RKO (cell line): ENCODE results near the gene ST14.
A peak's percentile ranks its signal among the peaks of the same experiment; 100 is the strongest.
"Not testable (repeated sequence)": the region's sequence is repeated elsewhere in the genome, so short reads cannot be mapped to it uniquely, and the experiment has no call there.

Experiments
- DNase-seq: peaks from one replicate; pipeline ENCODE4 v3.0.0-alpha.2; 2016; ENCODE audit warnings: low spot score

The ST14 gene

GRCh38 chr11:130164221-130164570, 4.6 kb downstream of the ST14 start:
- no peak for DNase-seq

GRCh38 chr11:130165601-130166456, 6.2 kb downstream of the ST14 start:
- DNase-seq: no peak

- DNase-seq: peak; percentile 94
Measured at GRCh38 chr11:130166457-130166784, 6.8 kb downstream of the ST14 start.

DNA sequence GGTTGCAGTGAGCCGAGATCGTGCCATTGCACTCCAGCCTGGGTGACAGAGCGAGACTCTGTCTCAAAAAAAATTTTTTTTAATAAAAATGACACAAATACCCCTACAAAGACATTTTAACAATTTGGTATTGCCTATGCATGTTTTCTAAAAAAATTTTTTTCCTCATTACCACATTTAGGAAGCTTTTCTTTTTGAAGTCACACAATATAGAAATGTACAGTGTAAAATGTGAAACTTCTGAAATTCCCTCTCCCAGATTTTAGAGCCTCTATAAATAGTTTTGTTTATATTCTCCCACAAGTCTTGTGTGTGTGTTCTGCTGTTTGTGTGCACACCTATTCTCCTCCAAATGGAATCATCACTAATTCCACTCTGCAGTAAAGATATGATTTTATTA, 7.6 kb downstream of the ST14 start:
- DNase-seq: no peak

DNA sequence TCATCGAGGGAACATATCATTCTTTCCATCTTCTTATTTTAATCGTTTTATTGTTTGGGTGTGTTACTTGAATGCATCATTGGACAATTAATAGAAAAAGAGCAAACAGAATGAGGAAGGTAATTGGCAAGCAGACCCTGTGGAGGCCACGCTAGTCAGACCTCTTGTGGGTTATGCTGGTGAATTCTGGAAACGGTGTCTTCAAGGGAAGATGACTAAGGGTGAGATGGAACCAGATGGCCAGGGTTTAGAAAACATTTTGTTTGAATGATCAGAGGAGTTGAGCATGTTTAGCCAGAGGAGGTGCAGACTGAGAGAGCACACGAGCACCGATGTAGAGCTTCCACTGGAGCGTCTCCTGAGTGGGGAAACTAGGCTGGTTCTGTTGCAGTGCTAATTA, 8.5 kb downstream of the ST14 start:
- DNase-seq: peak; percentile 16

DNA sequence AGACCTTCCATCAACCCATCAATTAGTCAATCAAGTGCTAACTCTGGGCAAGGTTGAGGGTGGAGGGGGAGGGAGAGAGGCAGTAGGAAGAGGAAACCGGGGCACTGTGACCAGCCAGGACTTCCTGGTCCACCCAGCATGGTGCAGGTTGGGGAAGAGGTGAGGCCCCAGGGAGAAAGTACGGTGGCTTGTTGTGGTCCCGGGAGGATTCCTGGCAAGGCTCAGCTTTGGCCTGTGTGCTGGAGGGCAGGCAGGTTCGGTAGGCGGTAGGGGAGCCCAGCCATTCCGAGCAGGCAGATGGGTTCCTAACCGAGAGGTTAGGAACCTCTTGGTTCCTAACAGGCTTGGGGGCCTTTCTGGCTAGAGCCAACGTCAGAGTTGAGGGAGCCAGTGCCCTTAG, 10.8 kb downstream of the ST14 start:
- DNase-seq: no peak

DNA sequence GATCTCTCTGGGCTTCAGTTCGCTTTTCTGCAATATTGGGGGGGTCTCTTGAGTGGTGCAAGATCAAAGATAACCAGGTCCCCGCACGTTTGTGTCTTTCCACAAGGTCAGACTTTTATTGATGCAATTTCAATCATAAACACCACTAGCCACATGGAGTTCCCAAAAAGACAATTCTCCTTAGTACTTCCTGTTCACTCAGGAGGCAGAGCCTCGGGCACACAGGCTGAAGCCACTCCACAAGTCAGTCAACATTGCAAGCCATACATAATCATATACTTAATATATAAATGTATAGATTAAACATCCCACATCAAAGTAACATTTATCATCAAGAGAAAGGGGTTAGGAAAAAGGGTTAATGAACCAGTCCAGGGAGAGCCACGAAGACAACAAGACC, 12.0 kb downstream of the ST14 start:
- no peak for DNase-seq

DNA sequence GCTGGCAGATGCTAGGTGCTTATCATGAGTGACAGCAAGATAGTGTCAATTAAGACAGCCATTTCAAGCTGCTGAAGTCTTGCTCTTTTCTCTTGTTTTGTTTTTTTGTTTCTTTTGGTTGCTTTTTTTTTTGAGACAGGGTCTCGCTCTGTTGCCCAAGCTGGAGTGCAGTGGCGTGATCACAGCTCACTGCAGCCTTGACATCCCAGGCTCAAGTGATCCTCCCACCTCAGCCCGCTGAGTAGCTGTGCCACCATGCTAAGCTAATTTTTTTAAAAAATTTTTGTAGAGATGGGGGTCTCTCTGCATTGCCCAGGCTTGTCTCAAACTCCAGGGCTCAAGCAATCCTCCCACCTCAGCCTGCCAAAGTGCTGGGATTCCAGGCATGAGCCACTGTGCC, 12.4 kb downstream of the ST14 start:
- not testable (repeated sequence) for DNase-seq

DNA sequence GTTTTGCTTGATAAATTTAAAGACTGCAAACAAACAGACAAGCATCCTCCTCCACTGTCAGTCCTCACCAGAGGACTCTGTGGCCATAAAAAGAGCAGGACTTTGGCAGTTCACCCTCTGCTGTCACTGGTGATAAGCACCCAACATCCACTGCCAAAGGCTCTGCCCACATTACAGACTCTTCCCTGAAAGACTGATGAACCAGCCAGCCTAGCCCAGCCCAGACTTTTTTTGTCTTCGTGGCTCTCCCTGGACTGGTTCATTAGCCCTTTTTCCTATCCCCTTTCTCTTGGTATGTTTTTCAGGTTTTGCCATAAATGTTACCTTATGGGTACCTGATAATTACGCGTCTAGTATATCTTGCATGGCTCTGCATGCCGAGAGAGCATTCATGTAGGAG, 15.1 kb downstream of the ST14 start:
- DNase-seq: no peak

DNA sequence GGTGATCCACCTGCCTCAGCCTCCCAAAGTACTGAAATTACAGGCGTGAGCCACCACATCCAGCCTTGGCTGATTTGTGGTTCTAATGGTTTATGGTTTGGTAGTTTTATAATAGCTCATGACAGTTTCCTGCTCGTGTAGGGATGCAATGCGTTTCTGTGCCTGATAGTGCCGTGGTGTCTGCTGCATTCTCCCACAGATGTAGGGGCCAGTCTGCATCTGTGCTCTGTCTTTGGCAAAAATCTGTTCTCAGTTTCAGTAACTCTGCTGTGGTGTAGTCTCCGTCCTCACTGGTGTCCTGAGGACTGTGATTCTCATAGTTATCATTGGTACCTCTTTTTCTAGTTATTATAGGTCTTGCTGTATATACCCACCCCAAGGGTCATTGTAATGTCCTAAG, 16.3 kb downstream of the ST14 start:
- no peak for DNase-seq

DNA sequence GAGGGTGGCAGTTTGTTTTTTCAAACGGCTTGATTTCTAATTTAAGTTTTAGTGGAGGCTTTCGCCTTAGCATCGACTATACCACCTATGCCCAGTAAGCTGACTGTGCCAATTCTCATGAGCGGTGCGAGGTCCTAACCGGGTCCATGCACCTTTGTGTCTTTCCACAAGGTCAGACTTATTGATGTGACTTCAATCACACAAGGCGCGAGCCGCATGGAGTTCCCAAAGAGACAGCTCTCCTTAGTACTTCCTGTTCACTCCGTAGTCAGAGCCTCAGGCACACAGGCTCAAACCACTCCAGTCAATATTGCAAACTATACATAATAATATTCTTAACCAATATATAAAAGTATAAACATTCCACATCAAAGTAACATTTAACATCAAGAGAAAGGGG, 18.2 kb downstream of the ST14 start:
- no peak for DNase-seq

DNA sequence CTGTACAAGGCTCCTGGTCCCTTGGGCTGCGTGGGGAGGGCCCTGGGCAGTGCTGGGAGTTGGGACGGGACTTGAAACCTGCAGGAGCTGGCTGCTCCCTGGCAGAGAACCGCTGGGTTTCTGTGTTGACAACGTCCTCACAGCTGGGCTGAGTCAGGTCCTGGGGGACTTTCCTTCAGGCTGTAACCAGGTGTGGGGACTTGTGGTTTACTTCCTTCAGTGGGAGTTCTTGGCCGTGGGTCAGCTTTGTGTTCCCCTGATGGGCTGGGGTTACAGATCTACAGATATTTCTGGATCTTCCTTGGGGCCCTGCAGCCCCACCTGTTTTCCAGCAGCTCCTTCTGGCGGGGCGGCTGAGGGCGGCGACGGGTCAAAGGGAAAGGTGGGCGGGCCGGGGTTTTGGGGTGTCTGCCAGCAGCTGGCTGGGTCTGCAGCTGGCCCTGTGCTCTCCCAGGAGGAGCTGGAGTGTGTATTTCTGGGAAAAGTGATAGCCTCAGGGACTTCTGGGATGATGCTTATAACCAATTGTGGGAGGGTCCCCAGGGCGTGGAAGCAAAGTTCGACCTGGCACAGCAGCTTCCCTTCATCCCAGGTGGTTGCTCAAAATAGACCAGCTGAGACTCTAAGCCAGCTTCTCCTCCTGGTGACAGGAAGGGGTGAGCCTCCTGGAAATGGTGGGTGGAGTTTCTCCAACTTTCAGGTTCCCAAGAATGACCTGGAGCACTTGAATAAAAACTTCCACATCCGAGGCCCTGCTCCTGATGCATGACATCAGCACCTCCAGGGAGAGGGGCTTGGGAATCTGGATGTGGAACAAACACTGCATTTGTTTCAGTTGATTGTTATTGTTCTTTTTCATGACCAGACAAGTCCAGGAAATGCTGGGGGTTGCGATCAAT, 19.1 kb downstream of the ST14 start:
- DNase-seq: no peak

GRCh38 chr11:130179396-130180306, 20.1 kb downstream of the ST14 start:
- DNase-seq: no peak

DNA sequence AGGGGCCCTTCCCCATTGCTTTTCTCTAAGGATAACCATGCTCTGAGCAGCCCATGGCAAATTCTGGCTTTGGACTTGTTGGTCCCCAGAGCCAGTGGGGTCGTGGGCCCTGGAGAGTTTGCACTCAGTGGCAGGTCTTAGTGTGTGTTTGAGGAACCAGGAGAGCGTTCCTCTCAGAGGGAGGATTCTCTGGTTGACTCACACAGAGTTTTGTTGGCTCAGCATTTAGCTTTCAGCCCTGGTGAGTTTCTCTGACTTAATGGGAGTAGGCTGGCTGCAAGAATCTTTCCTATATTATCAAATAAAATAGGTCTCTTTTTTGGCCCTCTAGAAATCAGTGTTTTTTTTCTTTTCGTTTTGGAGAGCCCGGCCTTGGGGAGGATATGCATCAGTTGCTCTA, 20.9 kb downstream of the ST14 start:
- DNase-seq: no peak

DNA sequence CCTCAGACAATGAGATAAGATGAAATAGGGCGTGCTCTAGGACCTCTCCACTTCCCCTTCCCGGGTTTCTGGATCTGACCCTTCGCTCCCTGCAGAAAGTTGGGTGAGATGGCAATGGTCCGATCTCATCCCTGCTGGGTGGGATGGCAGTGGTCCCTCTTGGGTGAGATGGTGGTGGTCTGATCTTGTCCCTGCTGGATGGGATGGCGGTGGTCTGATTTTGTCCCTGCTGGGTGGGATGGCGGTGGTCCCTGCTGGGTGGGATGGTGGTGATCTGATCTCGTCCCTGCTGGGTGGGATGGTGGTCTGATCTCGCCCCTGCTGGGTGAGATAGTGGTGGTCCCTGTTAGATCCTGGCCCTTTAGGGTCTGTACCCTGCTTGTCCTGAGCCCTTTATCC, 21.3 kb downstream of the ST14 start:
- DNase-seq: no peak

DNA sequence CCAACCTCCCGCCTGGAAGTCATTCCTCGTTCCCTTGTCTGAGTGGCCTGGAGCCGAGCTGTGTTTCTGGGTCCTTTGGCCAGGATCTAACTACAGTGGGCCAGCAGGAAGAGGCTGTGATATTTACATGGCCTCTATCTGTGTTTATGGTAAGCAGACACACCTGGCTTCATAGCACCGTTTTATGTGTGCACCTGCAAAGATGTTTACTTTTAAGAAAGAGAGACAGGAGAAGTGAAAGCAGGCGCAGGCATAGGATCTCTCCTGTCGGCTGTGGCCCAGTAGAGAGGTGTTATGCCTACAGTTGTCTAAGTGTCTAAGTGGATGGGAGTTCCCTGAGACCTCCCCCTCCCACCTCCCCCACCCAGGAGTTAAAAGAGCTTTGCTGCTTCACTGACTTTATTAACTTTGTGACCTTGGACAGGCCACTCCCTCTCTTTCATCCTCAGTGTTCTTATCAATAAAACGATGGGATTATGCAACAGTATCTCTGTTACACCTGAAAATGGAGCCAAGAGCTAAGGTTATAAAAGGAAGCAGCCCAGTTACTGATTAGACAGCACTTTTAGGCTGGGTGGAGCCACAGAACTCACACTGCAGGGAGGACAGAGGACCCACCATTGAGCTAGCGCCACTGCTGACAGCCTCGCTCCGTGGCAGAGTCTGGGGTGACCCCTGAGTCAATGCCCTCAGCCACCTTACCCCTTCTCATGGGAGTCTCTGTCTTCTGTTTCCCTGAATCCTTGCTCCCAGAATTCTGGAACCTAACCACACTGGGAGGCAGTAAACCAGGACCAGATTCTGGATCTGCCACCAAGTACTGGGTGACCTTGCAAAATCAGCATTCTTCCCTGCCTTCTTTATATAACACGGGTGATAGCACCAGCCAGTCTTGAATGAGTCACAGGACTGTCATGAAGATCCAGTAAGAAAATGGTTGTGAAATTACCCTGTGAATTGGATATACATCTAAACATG, 22.0 kb downstream of the ST14 start:
- peak; percentile 51 for DNase-seq

DNA sequence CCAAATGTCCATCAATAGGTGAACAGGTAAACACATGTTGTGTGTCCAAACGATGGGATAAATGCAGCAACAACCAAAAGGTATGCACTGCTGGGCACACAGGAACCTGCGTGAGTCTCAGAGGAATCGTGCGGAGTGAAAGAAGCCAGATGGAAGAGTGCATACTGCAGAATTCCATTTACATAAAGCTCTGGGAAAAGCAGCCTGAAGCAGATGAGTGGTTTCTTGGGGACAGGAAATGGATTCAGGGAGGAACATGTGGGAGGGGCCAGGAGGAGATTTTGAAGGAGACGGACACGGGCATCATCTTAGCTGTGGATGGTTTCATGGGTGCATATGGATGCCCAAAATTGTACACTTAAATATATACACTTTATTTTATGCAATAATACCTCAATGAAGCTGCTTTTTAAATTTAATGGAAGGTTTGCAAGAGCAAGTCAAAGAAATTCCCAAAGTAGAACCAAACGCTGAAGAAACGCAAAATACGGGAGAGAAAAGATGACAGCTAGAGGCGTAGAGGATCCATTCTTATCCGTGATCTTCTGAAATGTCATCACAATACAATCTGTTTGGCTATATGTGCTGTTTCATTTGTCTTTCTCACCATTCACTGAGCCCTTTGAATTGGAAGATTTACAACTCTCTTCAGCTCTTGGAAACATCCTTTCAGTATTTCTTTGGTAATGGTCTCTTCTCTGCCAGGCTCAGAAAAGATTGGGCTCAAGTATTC, 24.5 kb downstream of the ST14 start:
- DNase-seq: no peak

DNA sequence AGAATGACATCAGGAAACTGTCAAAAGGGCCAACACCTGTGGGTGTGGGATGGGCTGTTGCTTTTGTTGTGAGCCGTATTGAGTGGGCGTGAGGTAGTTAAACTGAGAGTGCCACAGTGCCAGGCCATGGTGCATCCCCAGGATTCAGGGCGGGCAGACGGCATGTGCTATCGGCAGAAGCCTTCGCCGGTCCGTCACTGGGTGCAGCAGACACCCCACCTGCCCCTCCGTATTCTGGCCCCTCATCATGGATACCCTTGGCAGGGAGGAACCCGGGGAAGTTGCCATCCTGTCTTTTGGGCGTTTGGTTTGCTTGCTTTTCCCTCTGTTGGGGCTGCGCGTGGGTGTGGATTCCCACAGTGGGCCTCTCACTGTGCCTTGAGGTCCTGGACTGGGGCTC, 27.5 kb downstream of the ST14 start:
- no peak for DNase-seq

DNA sequence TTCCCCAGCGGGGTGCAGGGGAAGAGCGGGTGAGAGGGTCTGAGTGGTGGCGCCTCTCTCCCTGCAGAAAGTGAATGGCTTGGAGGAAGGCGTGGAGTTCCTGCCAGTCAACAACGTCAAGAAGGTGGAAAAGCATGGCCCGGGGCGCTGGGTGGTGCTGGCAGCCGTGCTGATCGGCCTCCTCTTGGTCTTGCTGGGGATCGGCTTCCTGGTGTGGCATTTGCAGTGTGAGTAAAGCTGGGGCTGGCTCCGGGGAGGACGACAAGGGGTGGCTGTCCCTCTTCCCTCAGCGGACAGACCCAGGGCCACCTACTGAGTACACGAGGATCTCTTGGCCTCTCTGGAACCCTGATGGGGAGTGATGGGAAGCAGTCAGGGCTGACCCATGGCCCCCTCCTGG, 28.5 kb downstream of the ST14 start:
- DNase-seq: no peak

DNA sequence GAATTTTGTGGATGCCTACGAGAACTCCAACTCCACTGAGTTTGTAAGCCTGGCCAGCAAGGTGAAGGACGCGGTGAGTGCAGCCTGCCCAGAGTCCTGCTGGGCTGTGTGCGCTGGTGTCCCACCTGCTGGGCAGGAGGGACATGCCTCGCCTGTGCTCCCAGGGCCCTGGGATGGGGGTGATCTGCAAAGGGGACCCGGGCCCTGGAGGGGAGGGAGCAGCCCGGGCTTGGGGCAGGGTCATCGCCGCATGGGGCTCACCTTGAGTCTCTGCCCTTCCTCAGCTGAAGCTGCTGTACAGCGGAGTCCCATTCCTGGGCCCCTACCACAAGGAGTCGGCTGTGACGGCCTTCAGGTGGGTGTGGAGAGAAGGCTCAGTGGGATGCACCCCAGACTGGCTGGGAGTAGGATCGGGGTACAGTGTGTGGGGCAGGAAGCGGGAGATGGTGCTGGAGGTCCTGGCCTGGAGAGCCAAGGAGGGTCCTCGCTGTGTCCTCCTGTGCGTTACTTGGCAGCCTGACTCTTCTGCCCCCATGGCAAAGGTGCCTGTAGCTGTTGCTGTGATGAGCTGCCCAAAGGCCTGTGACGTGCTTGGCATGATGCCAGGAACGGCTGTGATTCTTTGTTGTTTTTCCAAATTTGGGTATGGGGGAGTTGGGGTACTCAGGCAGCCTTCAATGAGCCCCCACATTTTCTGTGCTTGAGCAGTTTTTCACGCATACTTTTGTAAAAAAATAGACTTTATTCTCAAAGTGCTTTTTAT, 29.2 kb downstream of the ST14 start:
- DNase-seq: no peak
